GM19467 (cell line): ENCODE results near the gene ZNF507.
"Not testable (repeated sequence)": the region's sequence is repeated elsewhere in the genome, so short reads cannot be mapped to it uniquely, and the experiment has no call there.

Experiments
- ATAC-seq: cut with Tn5 transposase; IDR thresholded peaks from one replicate; pipeline ENCODE4 v1.9.1; 2021; ENCODE audit warnings: mild to moderate bottlenecking, moderate library complexity; ENCODE audit not compliant: unreplicated experiment

The ZNF507 gene

DNA sequence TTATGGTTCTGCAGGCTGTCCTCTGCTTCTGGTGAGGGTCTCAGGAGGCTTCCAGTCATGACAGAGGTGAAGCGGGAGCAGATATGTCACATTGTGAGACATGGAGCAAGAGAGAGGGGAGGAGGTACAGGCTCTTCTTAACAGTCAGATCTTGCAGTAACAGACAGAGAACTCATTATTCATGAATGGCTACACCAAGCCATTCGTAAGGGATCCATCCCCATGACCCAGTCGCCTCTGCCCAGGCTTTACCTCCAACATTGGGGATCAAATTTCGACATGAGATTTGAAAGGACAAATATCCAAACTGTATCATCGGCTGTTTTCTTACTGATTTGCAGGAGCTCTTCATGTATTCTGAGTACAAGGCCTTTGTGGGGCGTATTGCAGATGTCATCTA lies 21.7 kb downstream of the ZNF507 start:
- no peak for ATAC-seq

DNA sequence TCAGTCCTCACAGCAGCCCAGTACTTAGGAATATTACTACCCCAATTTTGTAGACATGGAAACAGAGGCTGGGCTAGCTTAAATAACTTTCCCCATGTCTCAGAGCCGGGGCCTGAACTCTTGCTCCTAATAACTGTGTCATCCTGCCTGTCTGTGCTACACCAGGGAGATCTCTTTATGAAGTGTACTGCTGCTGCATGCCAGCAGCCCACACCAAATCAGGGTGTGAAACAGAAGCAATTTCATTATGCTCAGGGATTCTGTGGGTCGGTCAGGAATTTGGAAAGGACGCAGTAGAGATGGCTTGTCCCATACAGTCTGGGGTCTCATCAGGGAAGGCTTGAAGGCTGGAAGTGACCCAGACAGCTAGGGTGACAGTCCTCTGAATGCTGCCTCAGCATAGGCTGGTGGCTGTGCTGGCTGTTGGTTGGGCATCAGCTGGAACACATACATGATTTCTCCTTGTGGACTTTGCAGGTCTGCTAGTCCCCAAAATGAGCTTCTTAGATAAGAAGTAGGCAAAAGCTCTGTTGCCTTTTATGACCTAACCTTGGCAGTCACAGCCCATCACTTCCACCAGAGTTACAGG lies 22.6 kb downstream of the ZNF507 start:
- ATAC-seq = no peak

DNA sequence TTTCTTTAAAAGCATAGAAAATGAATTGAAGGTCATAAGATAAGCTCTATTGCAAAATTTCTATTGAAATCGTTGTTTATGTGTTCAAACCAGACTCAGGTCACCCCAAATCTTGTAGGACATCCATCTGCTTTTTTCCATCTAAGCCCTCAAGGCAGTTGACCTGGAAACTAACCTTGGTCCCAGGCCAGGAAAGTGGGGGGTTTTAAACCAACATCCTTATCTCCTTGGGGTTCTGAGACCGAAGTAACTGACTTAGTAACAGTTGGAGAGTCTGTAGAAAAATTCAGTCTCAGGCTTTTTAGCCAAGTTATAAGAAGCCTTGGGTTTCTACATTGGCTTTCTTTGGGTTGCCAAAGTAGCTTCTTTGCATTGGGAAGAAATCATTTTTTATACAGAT lies 23.4 kb downstream of the ZNF507 start:
- ATAC-seq = no peak

DNA sequence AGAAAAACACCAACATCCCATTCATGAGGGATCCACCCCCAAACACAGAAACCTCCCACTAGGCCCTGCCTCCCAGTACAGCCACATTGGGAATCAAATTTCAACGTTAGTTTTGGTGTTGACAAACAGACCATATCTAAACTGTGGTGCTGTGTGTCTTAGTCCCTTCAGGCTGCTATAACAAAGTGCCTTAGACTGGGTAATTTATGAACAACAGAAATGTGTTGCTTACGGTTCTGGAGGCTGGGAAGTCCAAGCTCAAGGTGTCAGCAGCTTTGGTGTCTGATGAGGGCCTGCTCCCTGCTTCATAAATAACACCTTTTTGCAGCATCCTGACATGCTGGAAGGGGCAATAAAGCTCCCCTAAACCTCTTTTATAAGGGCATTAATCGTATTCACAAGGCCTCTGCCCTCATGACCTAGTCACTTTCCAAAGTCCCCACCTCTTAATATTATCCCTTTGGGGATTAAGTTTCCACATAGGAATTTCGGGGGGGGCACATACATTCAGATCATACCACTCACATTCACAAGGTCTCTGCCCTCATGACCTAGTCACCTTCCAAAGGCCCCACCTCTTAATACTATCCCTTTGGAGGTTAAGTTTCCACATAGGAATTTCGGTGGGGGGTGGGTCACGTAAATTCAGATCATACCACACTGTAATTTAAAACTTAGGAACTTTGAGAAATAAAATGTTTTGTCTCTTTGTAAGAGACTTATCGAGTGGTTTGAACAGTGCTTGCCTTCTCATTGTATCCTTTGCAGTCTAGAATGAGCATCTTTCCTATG lies 27.5 kb downstream of the ZNF507 start:
- ATAC-seq = no peak

DNA sequence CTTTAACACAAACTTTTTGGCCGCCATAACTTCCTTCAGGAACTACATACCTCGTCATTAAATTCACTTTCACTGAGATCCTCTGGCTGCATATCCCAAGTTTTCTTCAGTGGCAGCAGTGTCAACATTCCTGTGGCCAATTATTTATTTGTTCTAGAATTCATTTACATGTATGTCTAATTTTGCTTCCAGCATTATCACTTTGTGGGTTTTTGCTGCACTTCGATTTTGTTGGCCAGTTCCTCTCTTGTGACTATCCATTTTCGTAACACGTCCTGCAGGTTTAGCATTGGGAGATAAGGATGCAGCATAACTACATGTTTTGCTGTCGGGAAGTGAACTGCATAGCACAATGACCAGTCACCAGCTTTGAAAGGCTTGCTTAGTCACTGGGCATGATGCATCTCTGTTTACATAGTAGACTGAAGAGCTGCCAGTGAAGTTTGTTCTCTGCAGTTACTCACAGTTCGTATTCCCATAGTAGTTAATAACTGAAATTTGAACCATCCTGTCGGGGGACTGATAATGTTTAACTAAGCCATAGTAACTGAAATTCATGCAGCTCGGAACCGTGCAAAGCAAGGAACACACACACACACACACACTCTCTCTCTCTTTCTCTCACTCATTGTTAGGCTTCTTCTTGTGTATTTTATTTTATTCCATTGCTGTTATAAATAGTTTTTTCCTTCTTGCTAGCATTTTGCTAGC lies 28.3 kb downstream of the ZNF507 start:
- no peak for ATAC-seq

DNA sequence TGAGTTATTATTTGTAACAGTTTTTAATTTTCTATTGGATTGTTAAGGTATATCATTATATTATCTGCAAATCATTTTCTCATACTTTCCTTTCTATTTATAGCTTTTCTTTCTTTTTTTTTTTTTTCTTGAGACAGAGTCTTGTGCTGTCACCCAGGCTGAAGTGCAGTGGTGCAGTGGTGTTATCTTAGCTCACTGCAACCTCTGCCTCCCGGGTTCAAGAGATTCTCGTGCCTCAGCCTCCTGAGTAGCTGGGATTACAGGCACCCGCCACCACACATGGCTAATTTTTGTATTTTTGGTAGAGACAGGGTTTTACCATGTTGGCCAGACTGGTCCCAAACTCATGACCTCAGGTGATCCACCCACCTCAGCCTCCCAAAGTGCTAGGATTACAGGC lies 29.0 kb downstream of the ZNF507 start:
- ATAC-seq = not testable (repeated sequence)

DNA sequence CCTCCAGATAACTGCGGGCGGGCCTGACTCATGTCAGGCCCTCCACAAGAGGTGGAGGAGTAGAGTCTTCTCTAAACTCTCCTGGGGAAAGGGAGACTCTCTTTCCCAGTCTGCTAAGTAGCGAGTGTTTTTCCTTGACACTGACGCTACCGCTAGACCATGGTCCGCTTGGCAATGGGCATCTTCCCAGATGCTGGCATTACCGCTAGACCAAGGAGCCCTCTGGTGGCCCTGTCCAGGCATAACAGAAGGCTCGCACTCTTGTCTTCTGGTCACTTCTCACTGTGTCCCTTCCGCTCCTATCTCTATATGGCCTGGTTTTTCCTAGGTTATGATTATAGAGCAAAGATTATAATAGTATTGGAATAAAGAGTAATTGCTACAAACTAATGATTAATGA lies 31.7 kb downstream of the ZNF507 start:
- not testable (repeated sequence) for ATAC-seq

DNA sequence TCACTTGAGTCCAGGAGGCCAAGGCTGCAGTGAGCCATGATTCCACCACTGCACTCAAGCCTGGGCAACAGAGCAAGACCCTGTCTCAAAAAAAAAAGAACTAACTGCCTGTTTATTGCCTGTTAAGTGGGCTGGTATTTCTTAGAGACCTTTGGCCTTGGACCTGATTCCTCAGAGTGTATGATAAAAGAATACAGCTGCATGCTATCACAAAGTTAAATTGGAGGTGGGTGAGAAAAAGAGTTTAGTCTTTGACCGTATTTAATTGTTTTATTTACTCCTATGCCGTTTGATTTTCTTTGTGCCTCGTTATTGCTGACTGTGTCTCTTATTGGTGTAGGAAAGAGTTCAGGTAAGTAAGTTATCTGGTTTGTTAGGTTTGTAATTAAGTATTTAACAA lies 34.9 kb downstream of the ZNF507 start:
- no peak for ATAC-seq

DNA sequence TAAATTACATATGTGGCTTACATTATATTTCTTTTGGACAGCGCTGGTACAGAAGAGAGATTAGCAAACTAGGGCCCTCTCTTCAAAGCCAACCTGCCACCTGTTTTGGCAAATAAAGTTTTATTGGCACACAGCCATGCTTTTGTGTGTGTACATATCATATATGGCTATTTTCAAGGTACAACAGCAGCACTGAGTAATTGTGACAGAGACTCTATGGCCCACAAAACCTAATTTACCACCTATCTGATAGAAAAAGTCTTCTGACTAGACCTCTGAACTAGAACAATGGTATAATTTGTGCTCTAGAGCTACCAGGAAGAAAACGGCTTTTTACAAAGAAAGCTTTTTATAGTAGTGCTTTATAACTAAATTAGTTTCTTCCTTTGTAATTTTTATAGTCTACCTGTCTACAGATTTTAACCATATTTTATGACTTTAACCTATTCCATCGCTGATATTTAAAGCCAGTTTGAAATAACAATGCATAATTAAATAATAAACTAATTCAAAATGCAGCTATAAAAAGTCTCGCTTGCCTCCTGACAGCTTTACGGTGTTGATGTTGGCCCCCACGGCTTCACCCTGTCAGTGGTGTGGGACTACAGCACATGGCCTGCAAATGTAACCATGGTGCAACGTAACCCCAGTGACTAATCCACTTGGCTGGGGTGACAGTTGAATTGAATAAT lies 42.4 kb downstream of the ZNF507 start:
- no peak for ATAC-seq

DNA sequence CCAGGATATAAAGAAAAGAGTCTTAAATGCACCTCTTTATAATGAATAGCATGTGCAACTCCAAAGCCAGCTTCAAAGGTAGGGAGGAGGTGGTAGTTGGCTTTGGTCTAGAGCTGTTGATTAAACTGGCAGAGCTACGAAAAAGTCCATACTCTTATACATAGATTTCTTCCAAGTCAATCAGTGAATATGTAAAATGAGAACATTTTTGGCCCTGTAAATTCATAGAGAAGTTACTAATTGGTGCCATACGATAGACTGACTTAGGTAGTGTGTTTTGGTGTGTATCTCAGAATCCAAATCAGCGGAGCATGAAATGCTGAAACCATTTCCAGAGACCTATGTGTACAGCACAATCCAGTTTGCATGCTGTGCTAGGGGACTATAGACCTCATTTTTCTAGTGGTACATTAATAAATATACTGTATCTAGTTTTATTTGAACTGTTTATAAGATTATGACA lies 43.0 kb downstream of the ZNF507 start:
- no peak for ATAC-seq

DNA sequence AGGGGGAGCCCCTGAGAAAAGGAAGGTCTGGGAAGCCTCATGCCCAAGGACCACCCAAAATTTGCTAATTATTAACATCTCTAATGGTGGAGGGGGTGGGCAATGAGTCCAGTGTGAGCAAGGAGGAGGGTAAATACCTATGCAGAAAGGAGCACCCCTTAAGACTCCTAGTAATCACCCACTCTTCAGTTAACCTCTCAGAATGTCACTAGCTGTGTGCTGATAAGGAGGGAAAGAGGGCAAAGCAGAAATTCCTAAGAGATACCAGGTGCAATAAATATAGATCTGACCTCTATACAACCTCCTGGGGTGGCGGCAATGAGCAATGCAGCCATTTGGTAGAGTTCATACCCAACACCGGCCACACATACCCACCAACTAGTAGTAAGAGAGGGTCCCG lies 47.5 kb downstream of the ZNF507 start:
- no peak for ATAC-seq

DNA sequence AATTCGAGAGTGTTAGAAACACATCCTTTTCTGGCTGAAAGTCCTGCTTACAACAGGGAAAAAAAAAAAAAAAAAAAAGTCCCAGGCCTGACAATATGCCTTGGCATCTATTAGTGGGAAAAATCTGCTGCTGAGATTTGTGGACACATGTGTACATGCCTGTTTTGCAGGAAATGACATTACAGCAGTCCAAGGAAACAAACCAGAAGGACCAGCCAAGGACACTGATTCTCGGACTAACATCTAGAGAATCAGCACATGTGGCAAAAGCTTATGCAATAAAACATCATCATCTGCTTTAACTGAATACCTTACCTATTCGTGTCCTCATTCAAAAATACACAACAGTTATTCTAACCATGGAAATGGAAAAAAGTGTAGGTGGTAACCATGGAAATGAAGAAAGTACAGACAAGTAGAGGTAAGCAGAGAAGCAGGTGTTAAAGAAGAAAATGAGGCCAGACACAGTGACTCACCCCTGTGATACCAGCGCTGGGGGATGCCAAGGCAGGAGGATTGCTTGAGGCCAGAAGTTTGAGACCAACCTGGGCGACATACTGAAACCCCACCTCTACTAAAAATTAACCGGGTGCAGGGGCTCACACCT lies 50.7 kb downstream of the ZNF507 start:
- no peak for ATAC-seq

DNA sequence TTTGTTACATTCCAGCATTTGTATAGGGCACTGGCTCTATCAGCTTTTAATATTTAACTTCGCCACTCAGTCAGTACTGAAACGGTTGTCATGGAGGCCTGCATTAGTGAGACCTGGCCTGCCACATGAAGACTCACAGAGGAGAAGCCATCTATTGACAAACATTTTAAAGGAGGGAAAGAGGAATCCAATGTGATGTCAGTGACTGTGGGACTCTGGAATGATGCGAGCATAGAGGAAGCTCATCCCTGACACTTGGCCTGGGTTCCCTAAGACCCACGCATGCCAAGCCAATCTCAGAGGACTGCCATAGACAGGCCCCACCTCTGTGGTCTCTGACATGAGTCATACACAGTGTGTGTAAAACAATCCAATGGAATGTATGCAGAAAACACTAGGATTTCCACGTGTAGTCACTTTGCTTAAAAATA lies 52.3 kb downstream of the ZNF507 start:
- ATAC-seq = no peak

DNA sequence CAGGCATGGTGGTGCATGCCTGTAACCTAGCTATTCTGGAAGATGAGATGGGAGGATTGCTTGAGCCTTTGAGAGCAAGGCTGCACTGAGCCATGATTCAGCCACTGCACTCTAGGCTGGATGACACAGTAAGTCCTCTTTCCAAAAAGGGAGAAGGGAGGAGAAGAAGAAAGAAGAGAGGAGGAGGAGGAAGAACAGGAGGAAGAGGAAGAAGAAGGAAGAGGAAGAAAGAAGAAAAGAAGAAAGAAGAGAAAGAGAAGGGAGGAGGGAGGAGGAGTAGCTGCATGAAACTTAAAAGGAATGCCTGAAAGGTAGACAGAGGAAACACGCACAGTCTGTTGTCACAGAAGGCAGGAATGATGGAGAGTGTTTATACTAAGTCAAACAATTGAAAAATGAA lies 56.6 kb downstream of the ZNF507 start:
- ATAC-seq = no peak

DNA sequence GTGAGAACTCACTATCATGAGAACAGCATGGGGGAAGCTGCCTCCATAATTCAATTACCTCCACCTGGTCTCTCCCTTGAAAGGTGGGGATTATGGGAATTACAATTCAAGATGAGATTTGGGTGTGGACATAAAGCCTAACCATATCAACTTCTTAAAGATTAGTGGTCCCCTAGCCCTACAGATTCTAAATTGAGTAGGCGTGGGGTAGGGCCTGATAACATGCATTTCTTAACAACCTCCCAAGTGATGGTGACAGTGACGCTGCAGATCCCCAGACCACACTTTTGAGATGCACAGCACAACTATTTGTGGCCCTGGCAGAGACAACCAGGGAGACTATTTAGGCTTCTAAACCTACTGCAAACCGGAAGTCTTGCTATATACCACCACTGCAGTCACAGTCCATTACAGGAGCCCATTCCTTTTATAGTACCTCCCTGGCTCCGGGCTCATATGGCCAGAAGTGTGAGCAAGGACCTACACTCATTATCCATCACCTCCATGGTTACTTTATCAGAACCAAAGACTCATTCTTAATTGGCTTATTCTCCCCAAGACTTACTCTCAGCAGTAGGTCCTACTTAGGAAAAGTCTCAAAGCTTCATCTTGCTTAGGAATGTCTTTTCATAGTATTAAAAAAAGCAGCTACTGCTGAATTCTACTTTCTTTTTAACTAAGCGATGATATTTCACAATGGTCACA lies 58.0 kb downstream of the ZNF507 start:
- no peak for ATAC-seq

DNA sequence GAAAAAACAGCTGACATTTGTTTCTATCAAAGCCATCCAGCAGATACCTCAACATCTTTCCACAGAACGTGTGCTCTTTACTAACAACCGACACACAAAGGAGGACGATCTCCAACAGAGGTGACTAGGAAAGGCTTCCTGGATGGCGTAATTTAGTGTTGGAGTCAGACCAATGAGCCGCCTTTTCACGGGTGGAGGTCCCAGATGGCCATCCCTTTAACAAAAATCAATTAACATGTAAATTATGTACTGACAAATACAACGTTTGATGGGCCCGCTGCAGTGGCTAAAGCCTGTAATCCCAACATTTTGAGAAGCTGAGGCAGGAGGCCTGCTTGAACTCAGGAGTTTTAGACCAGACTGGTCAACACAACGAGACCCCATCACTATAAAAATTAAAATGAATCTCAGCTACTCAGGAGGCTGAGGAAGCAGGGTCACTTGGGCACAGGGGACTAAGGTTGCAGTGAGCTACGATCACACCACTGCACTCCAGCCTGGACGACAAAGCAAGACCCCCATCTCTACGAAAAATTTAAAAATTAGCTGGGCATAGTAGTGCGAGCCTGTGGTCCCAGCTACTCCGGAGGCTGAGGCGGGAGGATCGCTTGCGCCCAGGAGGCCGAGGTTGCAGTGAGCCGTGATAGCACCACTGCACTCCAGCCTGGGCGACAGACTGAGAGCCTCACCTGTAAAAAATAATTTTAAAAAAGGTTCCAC lies 59.0 kb downstream of the ZNF507 start:
- ATAC-seq = no peak

DNA sequence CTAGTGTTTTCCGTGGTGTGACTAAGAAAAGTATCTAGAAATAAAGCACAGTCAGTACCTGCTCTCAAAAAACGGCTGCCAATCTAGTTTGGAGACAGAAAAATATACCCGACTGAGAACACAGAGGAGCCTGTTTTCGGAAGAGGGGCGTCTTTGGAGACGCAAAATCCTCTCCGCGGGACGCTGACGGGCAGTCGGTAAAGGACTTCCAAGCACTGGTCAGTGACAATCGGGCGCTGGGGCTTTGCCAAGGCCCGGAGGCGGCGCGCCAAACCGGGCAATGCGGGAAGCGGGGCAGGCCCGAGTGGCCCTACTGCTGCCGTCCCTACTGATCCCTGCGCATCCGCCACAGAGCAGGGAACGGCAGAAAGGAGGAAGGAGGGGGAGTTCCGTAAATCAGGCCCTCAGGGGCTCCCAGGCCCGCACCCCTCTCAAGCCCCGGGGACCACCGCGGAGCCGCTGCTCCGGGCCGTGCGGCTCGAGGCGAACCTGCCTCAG lies 59.6 kb downstream of the ZNF507 start:
- ATAC-seq = no peak

DNA sequence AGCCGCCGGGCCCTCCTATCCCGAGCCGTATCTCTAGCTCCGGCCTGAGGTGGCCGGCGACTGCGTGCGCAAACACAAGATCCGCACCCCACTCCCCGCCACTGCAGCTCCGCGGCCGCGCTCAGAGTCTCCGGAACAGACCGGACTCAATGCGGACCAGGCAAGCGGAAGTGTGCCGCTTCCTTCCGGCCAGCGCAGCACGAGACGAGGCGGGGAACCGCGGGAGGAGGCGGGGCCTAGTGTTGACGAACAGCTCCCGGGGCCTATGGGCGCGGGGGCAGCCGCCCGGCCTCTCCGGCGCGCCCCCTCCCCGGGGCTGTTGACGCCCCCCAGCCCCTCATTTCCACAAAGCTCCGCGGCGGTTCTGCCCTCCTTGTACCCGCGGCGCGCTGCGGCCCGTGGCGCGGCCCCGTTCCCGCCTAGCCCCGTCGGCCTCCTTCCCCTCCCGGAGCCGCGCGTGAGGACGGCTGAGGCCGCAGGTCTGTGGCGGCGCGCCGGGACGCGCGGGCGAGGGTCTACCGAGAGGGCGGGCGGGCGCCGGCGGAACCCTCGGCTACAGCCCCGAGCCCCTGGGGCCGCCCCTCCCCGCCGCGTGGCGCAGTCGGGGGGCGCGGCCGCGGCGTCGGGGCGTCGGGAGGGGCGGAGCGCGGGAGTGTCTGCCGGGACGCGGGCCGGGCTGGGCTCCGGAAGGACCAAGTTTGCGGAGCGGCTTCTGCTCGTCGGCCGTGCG lies 60.2 kb downstream of the ZNF507 start, which contains the start of gene DPY19L3:
TSS of gene DPY19L3 (plus strand) at position 340 of the 730 bp plus-strand sequence. CDS start 2,484 bp downstream, outside the sequence.
- ATAC-seq = peak; percentile 95
